Measurements from ENCODE around the gene AP5S1. TPM values are rescaled to one million over a fixed set of nuclear protein-coding genes. Genes with fewer than 3 reads are reported as not detected.

Gene AP5S1
- total RNA-seq, 1 donor from 2014 or later = 6.1 TPM

DNA sequence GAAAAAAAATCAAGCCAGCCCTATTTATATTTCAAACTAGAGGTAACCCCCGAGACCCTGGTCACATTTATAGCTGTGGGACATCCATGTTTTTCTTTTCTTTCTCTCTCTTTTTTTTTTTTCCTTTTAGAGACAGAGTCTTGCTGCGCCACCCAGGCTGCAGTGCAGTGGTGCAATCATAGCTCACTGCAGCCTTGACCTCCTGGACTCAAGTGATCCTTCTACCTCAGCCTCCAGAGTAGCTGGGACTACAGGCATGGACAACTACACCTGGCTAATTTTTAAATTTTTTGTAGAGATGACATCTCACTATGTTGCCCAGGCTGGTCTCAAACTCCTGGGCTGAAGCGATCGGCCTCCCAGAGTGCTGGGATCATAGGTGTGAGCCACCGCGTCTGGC lies 38.3 kb downstream of the AP5S1 start:
- Histone ChIP-seq H3K27me3 (no peaks in the 10 kb centered on the region), H3K4me3 (no peak overlapping the region), H3K27ac (no peak overlapping the region), H3K36me3 (peaks cover 4 to 67% of the 10 kb centered on the region in 2 donors), H3K9me3 (no peaks in the 10 kb centered on the region), H3K4me1 (peaks cover 7% of the 10 kb centered on the region)
- intact Hi-C loops (cut with DNase I) = no loop called here
- TF ChIP-seq POLR2AphosphoS5 (IDR thresholded peaks at IDR 0.05; ENCODE audit: insufficient read depth in 1 of 2, low read depth in 1 of 2) (no peak), POLR2A (IDR thresholded peaks at IDR 0.05) (no peak)
- TF ChIP-seq, protein P1, sequence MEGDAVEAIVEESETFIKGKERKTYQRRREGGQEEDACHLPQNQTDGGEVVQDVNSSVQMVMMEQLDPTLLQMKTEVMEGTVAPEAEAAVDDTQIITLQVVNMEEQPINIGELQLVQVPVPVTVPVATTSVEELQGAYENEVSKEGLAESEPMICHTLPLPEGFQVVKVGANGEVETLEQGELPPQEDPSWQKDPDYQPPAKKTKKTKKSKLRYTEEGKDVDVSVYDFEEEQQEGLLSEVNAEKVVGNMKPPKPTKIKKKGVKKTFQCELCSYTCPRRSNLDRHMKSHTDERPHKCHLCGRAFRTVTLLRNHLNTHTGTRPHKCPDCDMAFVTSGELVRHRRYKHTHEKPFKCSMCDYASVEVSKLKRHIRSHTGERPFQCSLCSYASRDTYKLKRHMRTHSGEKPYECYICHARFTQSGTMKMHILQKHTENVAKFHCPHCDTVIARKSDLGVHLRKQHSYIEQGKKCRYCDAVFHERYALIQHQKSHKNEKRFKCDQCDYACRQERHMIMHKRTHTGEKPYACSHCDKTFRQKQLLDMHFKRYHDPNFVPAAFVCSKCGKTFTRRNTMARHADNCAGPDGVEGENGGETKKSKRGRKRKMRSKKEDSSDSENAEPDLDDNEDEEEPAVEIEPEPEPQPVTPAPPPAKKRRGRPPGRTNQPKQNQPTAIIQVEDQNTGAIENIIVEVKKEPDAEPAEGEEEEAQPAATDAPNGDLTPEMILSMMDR (IDR thresholded peaks at IDR 0.05) = no peak
- DNase-seq (ENCODE audit: extremely low spot score in 2 of 2) = no peak

GRCh38 chr20:3861191-3861590 lies 40.8 kb downstream of the AP5S1 start:
- no peak for DNase-seq (ENCODE audit: extremely low spot score in 2 of 2)
- TF ChIP-seq, protein P1 (IDR thresholded peaks at IDR 0.05) = no peak
- TF ChIP-seq POLR2A (IDR thresholded peaks at IDR 0.05) = no peak
- no peak for TF ChIP-seq POLR2AphosphoS5 (IDR thresholded peaks at IDR 0.05; ENCODE audit: insufficient read depth in 1 of 2, low read depth in 1 of 2)
- H3K4me3 ChIP-seq = no peak overlapping the region
- H3K27ac ChIP-seq = no peak overlapping the region
- H3K36me3 ChIP-seq = peaks cover 4 to 89% of the 10 kb centered on the region in 2 donors
- no peaks in the 10 kb centered on the region for H3K4me1 ChIP-seq
- no peaks in the 10 kb centered on the region for H3K9me3 ChIP-seq
- intact Hi-C loops (cut with DNase I) = no loop called here
- no peaks in the 10 kb centered on the region for H3K27me3 ChIP-seq

GRCh38 chr20:3862333-3862732 lies 42.0 kb downstream of the AP5S1 start:
- no peak for DNase-seq (ENCODE audit: extremely low spot score in 2 of 2)
- Histone ChIP-seq H3K4me1 (no peaks in the 10 kb centered on the region), H3K36me3 (peaks cover 4 to 91% of the 10 kb centered on the region in 2 donors), H3K9me3 (no peaks in the 10 kb centered on the region), H3K27ac (no peak overlapping the region), H3K27me3 (no peaks in the 10 kb centered on the region), H3K4me3 (no peak overlapping the region)
- TF ChIP-seq, protein P1 (IDR thresholded peaks at IDR 0.05) = no peak
- TF ChIP-seq POLR2AphosphoS5 (IDR thresholded peaks at IDR 0.05; ENCODE audit: insufficient read depth in 1 of 2, low read depth in 1 of 2) = no peak
- TF ChIP-seq POLR2A (IDR thresholded peaks at IDR 0.05) = no peak
- intact Hi-C loops (cut with DNase I) = no loop called here

DNA sequence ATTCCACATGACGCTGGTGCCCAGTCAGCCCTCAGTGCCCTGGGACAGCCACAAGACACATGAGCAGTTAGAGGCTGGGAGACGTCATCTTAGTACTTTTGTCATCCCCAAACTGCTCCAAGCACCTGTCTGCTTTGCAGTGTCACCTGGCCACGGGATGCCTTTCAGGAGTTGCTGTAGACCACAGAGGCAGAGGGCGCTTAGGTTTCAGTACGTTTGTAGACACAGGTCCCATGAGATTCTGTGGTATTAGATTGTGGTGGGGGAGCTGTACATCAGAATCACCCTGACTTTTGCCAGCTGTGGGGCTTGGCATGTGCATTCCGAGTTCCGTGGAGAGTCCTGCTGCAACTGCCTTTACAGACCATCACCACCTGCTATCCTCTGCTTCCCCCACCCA lies 43.0 kb downstream of the AP5S1 start:
- no peak for DNase-seq (ENCODE audit: extremely low spot score in 2 of 2)
- intact Hi-C loops (cut with DNase I) = no loop called here
- no peaks in the 10 kb centered on the region for H3K9me3 ChIP-seq
- peaks cover 4 to 81% of the 10 kb centered on the region in 2 donors for H3K36me3 ChIP-seq
- no peaks in the 10 kb centered on the region for H3K27me3 ChIP-seq
- TF ChIP-seq, protein P1 (IDR thresholded peaks at IDR 0.05) = no peak
- TF ChIP-seq POLR2AphosphoS5 (IDR thresholded peaks at IDR 0.05; ENCODE audit: insufficient read depth in 1 of 2, low read depth in 1 of 2) (no peak), POLR2A (IDR thresholded peaks at IDR 0.05) (no peak)
- H3K4me1 ChIP-seq = no peaks in the 10 kb centered on the region
- H3K27ac ChIP-seq = no peak overlapping the region
- H3K4me3 ChIP-seq = no peak overlapping the region

GRCh38 chr20:3864518-3864917 lies 44.2 kb downstream of the AP5S1 start:
- TF ChIP-seq POLR2A (IDR thresholded peaks at IDR 0.05) (no peak), POLR2AphosphoS5 (IDR thresholded peaks at IDR 0.05; ENCODE audit: insufficient read depth in 1 of 2, low read depth in 1 of 2) (no peak)
- TF ChIP-seq, protein P1 (IDR thresholded peaks at IDR 0.05) = no peak
- Histone ChIP-seq H3K27ac (no peak overlapping the region), H3K36me3 (peaks cover 4 to 70% of the 10 kb centered on the region in 2 donors), H3K4me1 (no peaks in the 10 kb centered on the region), H3K27me3 (no peaks in the 10 kb centered on the region), H3K9me3 (no peaks in the 10 kb centered on the region), H3K4me3 (no peak overlapping the region)
- intact Hi-C loops (cut with DNase I) = no loop called here
- no peak for DNase-seq (ENCODE audit: extremely low spot score in 2 of 2)

Data from vagina (tissue), 2 donors.